HepG2 (cell line): Measurements from ENCODE around the gene TRPC4AP. TPM values are rescaled to one million over a fixed set of nuclear protein-coding genes. Genes with fewer than 3 reads are reported as not detected.

Source experiments
- BCL6 ChIP-seq: IDR thresholded peaks from 2 replicates; pipeline ENCODE4 v1.6.1; 2016; ENCODE audit warnings: missing genetic modification reagents, missing compliant biosample characterization
- DNMT3B ChIP-seq: conservative IDR thresholded peaks from 2 replicates; pipeline ENCODE4 v1.6.1; 2016; ENCODE audit warnings: missing biosample characterization, control low read depth
- FOSL2 ChIP-seq: sonication (generic); formaldehyde crosslinking; IDR thresholded peaks from 2 replicates; pipeline ENCODE4 v1.4.0; 2020; ENCODE audit warnings: missing genetic modification reagents
- GLI4 ChIP-seq: sonication (generic); formaldehyde crosslinking; IDR thresholded peaks from 2 replicates; pipeline ENCODE4 v1.5.1; 2020; ENCODE audit warnings: missing genetic modification reagents, mild to moderate bottlenecking, moderate library complexity, borderline replicate concordance
- KDM2A ChIP-seq: sonication (generic); formaldehyde crosslinking; IDR thresholded peaks from 2 replicates; pipeline ENCODE4 v1.4.0; 2020; ENCODE audit warnings: low read depth, missing genetic modification reagents, borderline replicate concordance
- RARA ChIP-seq: IDR thresholded peaks from 2 replicates; pipeline ENCODE4 v1.6.1; 2016; ENCODE audit warnings: missing genetic modification reagents, missing compliant biosample characterization
- RFX1 ChIP-seq: fragments of 450-650 bp; IDR thresholded peaks from 2 replicates; pipeline ENCODE4 v1.6.1; 2017
- ZNF274 ChIP-seq: sonication (generic); formaldehyde crosslinking; IDR thresholded peaks from 2 replicates; pipeline ENCODE4 v1.5.1; 2020; ENCODE audit warnings: mild to moderate bottlenecking, missing genetic modification reagents
- polyA plus RNA-seq, 8 experiments: library from polyadenylated mRNA; depleted of rRNA in 3 of 8; stranded (reverse) in 7 of 8; unstranded in 1 of 8; fragments of >200 nt; fragmentation: Illumina TruSeq in 4 of 8; extraction: Trizol in 4 of 8; gene quantifications; 2 replicates each; pipeline versions ENCODE4 v1.2.1 to v1.2.3, GENCODE V29; 2011 to 2016; ENCODE audit warnings: low read depth in 4 of 8, missing spikeins in 1 of 8, mixed read lengths in 1 of 8; ENCODE audit not compliant: insufficient read depth in 1 of 8
- total RNA-seq, 5 experiments: library from RNA; depleted of rRNA; stranded (reverse); fragments of >200 nt; fragmentation: Illumina TruSeq; extraction: Trizol; gene quantifications; 2 replicates each; pipeline ENCODE4 v1.2.3, GENCODE V29; 2016; ENCODE audit warnings: low read depth in 1 of 5
- TF ChIP-seq, protein P1 (sequence below): sonication (generic); formaldehyde crosslinking; IDR thresholded peaks from 2 replicates; pipeline ENCODE4 v1.5.1; 2020; ENCODE audit warnings: mild to moderate bottlenecking, missing genetic modification reagents, moderate library complexity
- TF ChIP-seq, protein P2 (sequence below): sonication (generic); formaldehyde crosslinking; IDR thresholded peaks from 2 replicates; pipeline ENCODE4 v1.5.1; 2020; ENCODE audit warnings: missing genetic modification reagents, mild to moderate bottlenecking, borderline replicate concordance
- TF ChIP-seq, protein P3 (sequence below): sonication (generic); formaldehyde crosslinking; IDR thresholded peaks from 2 replicates; pipeline ENCODE4 v1.9.0; 2022; ENCODE audit warnings: missing genetic modification reagents, mild to moderate bottlenecking, borderline replicate concordance
- TF ChIP-seq, protein P4 (sequence below): sonication (generic); formaldehyde crosslinking; IDR thresholded peaks from 2 replicates; pipeline ENCODE4 v1.8.1; 2023; ENCODE audit warnings: missing genetic modification reagents, mild to moderate bottlenecking, borderline replicate concordance
- TF ChIP-seq, protein P5 (sequence below): sonication (generic); formaldehyde crosslinking; IDR thresholded peaks from 2 replicates; pipeline ENCODE4 v1.4.0; 2020; ENCODE audit warnings: missing genetic modification reagents
- TF ChIP-seq, protein P6 (sequence below): sonication (generic); formaldehyde crosslinking; IDR thresholded peaks from 2 replicates; pipeline ENCODE4 v1.5.1; 2020; ENCODE audit warnings: mild to moderate bottlenecking, missing genetic modification reagents, moderate library complexity
- TF ChIP-seq, protein P7 (sequence below): sonication (generic); formaldehyde crosslinking; IDR thresholded peaks from 2 replicates; pipeline ENCODE4 v1.8.0; 2022; ENCODE audit warnings: mild to moderate bottlenecking, missing genetic modification reagents, moderate library complexity

Gene TRPC4AP
- total and polyA plus RNA-seq, 2 of the 13 experiments (the other 11 are each of a cell fraction or from before 2014, with no cell fraction given): 136 to 137 TPM

DNA sequence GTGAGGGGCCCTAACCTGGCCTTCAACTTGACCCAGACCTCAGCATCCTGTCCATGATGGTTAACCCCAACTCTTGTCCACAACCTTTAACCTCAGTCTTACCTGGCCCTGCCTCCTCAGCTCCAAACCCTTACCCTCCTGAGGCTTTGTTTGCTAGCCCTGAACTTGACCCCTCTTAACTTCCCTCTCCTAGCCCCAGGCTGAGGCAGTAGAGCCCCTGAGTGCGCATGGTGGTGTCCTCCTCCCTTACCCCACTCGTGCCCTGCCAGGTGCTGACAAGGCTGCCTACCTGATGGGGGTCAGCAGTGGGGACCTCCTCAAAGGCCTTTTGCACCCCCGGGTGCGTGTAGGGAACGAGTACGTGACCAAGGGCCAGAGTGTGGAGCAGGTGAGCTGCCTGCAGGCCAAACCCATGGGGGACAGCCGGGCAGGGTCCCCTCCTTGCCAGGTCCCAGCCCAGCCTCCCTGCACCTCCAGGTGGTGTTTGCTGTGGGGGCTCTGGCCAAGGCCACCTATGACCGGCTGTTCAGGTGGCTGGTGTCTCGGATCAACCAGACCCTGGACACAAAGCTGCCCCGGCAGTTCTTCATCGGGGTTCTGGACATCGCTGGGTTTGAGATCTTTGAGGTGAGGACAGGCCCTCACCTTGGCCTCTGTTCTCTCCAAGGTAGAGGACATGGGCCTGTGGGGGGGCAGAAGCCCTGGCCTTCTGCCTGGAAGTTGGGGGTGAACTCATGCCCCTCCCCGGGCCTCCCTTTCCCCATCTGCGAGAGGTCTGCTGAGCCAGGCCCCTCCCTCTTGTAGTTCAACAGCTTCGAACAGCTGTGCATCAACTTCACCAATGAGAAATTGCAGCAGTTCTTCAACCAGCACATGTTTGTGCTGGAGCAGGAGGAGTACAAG lies 105.1 kb downstream of the TRPC4AP start (continued):
- TF ChIP-seq KDM2A (CRISPR knock-in tag): peak; percentile 64
- TF ChIP-seq, protein P1, sequence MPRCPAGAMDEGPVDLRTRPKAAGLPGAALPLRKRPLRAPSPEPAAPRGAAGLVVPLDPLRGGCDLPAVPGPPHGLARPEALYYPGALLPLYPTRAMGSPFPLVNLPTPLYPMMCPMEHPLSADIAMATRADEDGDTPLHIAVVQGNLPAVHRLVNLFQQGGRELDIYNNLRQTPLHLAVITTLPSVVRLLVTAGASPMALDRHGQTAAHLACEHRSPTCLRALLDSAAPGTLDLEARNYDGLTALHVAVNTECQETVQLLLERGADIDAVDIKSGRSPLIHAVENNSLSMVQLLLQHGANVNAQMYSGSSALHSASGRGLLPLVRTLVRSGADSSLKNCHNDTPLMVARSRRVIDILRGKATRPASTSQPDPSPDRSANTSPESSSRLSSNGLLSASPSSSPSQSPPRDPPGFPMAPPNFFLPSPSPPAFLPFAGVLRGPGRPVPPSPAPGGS (CRISPR knock-in tag): peak; percentile 69; the same call in 1 of the 2 replicates
- TF ChIP-seq, protein P2, sequence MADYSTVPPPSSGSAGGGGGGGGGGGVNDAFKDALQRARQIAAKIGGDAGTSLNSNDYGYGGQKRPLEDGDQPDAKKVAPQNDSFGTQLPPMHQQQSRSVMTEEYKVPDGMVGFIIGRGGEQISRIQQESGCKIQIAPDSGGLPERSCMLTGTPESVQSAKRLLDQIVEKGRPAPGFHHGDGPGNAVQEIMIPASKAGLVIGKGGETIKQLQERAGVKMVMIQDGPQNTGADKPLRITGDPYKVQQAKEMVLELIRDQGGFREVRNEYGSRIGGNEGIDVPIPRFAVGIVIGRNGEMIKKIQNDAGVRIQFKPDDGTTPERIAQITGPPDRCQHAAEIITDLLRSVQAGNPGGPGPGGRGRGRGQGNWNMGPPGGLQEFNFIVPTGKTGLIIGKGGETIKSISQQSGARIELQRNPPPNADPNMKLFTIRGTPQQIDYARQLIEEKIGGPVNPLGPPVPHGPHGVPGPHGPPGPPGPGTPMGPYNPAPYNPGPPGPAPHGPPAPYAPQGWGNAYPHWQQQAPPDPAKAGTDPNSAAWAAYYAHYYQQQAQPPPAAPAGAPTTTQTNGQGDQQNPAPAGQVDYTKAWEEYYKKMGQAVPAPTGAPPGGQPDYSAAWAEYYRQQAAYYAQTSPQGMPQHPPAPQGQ (CRISPR knock-in tag): 0 out of 2 replicates have a peak, but pooled peaks have one; percentile 67
- TF ChIP-seq GLI4: no peak
- TF ChIP-seq, protein P3, sequence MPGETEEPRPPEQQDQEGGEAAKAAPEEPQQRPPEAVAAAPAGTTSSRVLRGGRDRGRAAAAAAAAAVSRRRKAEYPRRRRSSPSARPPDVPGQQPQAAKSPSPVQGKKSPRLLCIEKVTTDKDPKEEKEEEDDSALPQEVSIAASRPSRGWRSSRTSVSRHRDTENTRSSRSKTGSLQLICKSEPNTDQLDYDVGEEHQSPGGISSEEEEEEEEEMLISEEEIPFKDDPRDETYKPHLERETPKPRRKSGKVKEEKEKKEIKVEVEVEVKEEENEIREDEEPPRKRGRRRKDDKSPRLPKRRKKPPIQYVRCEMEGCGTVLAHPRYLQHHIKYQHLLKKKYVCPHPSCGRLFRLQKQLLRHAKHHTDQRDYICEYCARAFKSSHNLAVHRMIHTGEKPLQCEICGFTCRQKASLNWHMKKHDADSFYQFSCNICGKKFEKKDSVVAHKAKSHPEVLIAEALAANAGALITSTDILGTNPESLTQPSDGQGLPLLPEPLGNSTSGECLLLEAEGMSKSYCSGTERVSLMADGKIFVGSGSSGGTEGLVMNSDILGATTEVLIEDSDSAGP: peak; percentile 17; the same call in 1 of the 2 replicates
- TF ChIP-seq, protein P4, sequence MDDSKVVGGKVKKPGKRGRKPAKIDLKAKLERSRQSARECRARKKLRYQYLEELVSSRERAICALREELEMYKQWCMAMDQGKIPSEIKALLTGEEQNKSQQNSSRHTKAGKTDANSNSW (CRISPR knock-in tag): 0 out of 2 replicates have a peak, but pooled peaks have one; percentile 53
- TF ChIP-seq RFX1: no peak
- TF ChIP-seq, protein P5, sequence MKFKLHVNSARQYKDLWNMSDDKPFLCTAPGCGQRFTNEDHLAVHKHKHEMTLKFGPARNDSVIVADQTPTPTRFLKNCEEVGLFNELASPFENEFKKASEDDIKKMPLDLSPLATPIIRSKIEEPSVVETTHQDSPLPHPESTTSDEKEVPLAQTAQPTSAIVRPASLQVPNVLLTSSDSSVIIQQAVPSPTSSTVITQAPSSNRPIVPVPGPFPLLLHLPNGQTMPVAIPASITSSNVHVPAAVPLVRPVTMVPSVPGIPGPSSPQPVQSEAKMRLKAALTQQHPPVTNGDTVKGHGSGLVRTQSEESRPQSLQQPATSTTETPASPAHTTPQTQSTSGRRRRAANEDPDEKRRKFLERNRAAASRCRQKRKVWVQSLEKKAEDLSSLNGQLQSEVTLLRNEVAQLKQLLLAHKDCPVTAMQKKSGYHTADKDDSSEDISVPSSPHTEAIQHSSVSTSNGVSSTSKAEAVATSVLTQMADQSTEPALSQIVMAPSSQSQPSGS: 0 out of 2 replicates have a peak, but pooled peaks have one; percentile 15
- TF ChIP-seq FOSL2 (CRISPR knock-in tag): peak; percentile 15; the same call in 1 of the 2 replicates
- TF ChIP-seq, protein P6, sequence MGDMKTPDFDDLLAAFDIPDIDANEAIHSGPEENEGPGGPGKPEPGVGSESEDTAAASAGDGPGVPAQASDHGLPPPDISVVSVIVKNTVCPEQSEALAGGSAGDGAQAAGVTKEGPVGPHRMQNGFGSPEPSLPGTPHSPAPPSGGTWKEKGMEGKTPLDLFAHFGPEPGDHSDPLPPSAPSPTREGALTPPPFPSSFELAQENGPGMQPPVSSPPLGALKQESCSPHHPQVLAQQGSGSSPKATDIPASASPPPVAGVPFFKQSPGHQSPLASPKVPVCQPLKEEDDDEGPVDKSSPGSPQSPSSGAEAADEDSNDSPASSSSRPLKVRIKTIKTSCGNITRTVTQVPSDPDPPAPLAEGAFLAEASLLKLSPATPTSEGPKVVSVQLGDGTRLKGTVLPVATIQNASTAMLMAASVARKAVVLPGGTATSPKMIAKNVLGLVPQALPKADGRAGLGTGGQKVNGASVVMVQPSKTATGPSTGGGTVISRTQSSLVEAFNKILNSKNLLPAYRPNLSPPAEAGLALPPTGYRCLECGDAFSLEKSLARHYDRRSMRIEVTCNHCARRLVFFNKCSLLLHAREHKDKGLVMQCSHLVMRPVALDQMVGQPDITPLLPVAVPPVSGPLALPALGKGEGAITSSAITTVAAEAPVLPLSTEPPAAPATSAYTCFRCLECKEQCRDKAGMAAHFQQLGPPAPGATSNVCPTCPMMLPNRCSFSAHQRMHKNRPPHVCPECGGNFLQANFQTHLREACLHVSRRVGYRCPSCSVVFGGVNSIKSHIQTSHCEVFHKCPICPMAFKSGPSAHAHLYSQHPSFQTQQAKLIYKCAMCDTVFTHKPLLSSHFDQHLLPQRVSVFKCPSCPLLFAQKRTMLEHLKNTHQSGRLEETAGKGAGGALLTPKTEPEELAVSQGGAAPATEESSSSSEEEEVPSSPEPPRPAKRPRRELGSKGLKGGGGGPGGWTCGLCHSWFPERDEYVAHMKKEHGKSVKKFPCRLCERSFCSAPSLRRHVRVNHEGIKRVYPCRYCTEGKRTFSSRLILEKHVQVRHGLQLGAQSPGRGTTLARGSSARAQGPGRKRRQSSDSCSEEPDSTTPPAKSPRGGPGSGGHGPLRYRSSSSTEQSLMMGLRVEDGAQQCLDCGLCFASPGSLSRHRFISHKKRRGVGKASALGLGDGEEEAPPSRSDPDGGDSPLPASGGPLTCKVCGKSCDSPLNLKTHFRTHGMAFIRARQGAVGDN (CRISPR knock-in tag): peak; percentile 34; the same call in 1 of the 2 replicates
- TF ChIP-seq DNMT3B (CRISPR knock-in tag): no peak
- TF ChIP-seq RARA: peak; percentile 92
- TF ChIP-seq, protein P7, sequence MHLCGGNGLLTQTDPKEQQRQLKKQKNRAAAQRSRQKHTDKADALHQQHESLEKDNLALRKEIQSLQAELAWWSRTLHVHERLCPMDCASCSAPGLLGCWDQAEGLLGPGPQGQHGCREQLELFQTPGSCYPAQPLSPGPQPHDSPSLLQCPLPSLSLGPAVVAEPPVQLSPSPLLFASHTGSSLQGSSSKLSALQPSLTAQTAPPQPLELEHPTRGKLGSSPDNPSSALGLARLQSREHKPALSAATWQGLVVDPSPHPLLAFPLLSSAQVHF (CRISPR knock-in tag): no peak
- 0 out of 2 replicates have a peak, but pooled peaks have one; percentile 17 for TF ChIP-seq ZNF274 (CRISPR knock-in tag)
- 0 out of 2 replicates have a peak, but pooled peaks have one; percentile 23 for TF ChIP-seq BCL6 (CRISPR knock-in tag)
